Fibroblast of mammary gland (primary cell): ENCODE results near the gene ERMARD.

Experiments used
- DNase-seq: peaks from one replicate; pipeline ENCODE4 v3.0.0-alpha.2; 2010; ENCODE audit warnings: low read depth
- H3K4me3 ChIP-seq: 2 replicates; pipeline ENCODE4 v1.5.1; 2011; ENCODE audit warnings: low read depth, mild to moderate bottlenecking, low read length, moderate library complexity; ENCODE audit not compliant: control insufficient read depth
- TF ChIP-seq, protein P1 (sequence below): conservative IDR thresholded peaks from 2 replicates; pipeline ENCODE4 v1.5.1; 2011; ENCODE audit warnings: low read depth, low read length, inconsistent platforms; ENCODE audit not compliant: control insufficient read depth, insufficient read depth

The ERMARD gene

DNA sequence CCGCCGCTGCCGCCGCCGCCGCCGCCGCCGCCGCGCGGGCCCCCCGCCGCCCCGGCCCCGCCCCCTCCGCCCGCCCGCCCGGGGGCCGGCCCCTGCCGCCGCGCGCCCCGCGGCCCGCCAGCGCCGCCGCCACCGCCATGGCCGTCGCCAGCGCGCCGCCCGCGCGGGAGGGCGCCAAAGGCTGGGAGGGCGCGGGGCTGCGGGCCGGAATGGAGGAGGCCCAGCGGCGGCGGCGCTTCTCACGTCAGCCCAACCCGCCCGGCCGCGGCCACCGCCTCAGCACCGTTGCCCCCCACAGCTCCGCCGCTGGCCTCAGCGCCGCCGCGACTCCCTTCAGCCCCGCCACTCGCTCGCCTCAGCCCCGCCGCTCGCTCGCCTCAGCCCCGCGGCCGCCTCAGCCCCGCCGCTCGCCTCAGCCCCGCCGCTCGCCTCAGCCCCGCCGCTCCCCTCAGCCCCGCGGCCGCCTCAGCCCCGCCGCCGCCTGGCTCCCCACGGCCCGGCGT is 27.4 kb upstream of the ERMARD start:
- TF ChIP-seq, protein P1, sequence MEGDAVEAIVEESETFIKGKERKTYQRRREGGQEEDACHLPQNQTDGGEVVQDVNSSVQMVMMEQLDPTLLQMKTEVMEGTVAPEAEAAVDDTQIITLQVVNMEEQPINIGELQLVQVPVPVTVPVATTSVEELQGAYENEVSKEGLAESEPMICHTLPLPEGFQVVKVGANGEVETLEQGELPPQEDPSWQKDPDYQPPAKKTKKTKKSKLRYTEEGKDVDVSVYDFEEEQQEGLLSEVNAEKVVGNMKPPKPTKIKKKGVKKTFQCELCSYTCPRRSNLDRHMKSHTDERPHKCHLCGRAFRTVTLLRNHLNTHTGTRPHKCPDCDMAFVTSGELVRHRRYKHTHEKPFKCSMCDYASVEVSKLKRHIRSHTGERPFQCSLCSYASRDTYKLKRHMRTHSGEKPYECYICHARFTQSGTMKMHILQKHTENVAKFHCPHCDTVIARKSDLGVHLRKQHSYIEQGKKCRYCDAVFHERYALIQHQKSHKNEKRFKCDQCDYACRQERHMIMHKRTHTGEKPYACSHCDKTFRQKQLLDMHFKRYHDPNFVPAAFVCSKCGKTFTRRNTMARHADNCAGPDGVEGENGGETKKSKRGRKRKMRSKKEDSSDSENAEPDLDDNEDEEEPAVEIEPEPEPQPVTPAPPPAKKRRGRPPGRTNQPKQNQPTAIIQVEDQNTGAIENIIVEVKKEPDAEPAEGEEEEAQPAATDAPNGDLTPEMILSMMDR, result no peak
- no peak overlapping the region for H3K4me3 ChIP-seq

DNA sequence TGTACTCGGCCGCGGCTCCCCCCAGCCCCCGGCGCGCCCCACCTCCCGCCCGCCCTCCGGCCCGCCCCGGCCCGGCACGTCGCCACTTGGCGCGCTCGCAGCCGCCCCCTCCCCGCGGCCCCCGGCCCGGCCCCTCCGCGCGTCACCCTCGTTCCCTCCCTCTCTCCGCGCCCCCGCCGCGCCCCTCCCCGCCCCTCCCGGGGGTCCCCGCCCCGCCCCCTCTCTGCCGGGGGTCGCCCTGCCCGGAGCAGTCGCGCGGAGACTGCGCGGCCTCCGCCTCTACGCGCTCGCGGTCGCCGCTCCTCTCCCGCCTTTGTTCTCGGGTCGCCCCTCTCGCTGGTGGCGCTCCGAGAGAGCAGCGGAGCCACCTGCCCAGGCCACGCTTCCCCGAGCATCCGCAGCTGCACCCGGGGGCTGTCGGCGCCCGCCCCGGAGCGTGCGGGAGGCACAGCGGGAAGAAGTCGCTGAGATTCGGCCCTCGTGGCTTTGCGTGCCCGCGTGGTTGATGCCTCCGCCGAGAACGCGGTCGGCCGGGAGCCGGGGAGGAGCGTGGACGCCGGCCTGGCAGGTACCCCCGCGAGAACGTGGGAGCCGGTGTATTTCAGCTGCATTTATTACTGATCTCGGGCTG is 26.8 kb upstream of the ERMARD start, which contains the start of gene PHF10:
PHF10 (minus strand) TSS at position 7 of the 631 bp plus-strand sequence. CDS start 569 bp downstream, outside the sequence.
- TF ChIP-seq, protein P1, result no peak
- H3K4me3 ChIP-seq, result peak within 1 kb of the TSS; percentile 67

More for the DNA sequence above, 27.4 kb upstream of the ERMARD start:
- no peak for DNase-seq

DNA sequence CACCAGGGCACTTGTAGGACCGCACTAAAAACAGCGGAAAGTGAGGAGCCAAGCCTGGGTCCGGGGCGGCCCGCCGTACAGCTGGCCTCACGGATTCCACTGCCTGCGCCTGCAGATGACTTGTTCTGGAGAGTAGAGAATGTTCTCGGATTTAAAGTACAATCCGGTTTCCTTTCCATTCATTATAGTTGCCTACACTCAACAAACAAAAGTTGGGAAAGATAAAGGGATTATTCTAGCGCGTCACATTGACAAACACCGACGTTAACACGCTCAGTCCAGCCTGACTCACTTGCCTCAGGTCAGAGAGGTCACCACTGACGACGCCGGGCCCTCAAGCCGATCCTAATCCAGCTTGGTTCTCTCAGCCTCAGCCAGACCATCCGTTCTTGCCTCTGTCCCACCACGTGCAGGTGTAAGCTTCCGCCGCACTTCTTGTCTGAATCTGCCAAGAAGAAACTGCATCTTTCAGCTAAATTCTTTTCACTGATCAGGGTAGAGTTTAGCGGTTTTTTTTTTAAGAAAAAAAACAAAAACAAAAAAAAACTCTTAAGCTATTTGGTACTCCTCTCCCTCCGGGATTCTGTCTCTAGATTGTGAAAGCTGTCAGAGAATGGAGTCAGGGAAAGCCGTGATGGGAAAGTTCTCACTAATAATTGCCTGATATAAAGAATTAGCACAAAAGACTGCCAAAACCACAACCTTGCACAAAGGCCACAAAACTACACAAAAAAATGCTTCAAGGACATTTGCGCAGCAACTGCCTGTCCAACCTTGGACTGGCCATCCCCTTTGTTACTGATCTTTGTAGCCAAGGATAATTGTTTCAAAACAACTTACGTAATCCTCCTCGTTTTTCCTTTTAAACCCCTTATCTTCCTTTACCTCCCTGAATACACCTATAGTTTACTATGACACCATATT is 26.0 kb upstream of the ERMARD start:
- H3K4me3 ChIP-seq, result peak overlapping the region; percentile 48
- TF ChIP-seq, protein P1, result no peak
- DNase-seq, result peak; percentile 93

More for the DNA sequence above, 26.8 kb upstream of the ERMARD start, which contains the start of gene PHF10:
- no peak for DNase-seq

DNA sequence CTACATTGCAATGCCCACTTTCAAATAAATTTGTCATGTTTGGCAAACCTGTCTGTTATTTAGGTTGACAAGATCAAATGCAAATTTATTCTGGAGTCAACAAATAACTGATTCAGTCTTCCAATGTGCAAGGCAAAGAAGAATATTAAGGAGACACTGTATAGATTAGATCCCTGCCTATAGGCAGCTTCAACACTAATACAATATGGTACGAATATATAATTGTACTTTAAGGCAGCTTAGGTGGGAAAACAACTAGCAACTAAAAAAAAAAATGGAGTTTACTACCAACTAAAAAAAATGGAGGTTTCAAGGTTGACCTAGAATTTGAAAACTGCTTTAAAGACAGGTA is 25.4 kb upstream of the ERMARD start:
- TF ChIP-seq, protein P1, result no peak
- H3K4me3 ChIP-seq, result no peak overlapping the region
- DNase-seq, result no peak

DNA sequence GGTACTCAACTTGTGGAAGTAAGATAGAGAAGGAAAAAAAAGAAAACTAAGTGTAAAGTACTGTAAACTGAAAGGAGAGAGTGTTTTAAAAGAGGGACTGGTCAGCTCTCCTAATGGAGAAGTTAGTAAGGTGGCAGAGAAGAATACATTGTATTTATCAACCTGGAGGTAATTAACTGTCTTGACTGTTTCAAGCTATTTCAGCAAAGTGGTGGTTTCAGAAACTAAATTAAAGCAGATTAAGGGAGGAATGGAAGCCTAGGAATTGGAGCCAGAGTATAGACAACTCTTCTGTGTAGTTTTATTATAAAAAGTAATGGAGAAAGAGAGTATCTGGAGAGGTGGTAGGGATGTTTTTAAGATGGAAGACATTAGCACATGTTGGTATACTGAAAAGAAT is 24.5 kb upstream of the ERMARD start:
- TF ChIP-seq, protein P1, result no peak
- no peak for DNase-seq
- H3K4me3 ChIP-seq, result no peak overlapping the region

DNA sequence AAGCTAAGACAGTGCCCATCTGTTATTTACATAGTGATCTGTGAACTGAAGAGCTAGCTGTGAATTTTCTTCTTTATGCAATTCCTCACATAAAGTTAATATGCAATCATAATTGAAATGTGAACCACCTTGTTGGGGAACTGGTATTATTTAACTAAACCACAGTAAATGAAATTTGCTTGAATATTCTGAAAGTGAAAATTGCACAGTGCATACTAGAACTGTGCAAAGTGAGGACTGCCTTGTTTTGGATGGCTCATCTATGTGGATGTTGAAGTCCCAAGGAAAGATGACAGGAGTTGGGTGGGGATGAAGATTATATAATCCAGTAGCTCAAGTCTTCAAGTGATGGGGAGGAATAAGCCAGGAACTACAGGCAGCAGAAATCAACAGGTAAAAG is 21.5 kb upstream of the ERMARD start:
- DNase-seq, result no peak

More for the DNA sequence above, 21.5 kb upstream of the ERMARD start:
- H3K4me3 ChIP-seq, result no peak overlapping the region
- TF ChIP-seq, protein P1, result no peak
